GM23338 (cell line): Measurements from ENCODE around the gene FAM83F.

Source experiments
- EZH2 ChIP-seq: fragments of 200-600 bp; sonication (generic); IDR thresholded peaks from one replicate; pipeline ENCODE4 v1.8.0; 2017; ENCODE audit warnings: antibody characterized with exemption, mild to moderate bottlenecking, low read depth; ENCODE audit not compliant: unreplicated experiment
- EZH2phosphoT487 ChIP-seq: fragments of 200-600 bp; sonication (generic); IDR thresholded peaks from one replicate; pipeline ENCODE4 v1.8.1; 2018; ENCODE audit warnings: antibody characterized with exemption; ENCODE audit not compliant: unreplicated experiment
- JUNB ChIP-seq: IDR thresholded peaks from one replicate; pipeline ENCODE4 v1.6.1; 2016; ENCODE audit warnings: antibody characterized with exemption; ENCODE audit not compliant: unreplicated experiment
- POLR2AphosphoS5 ChIP-seq: IDR thresholded peaks from 2 replicates; pipeline ENCODE4 v1.6.1; 2016; ENCODE audit warnings: antibody characterized with exemption, low read depth
- TF ChIP-seq, protein P1 (sequence below), 2 experiments: fragments of 200-600 bp in 1 of 2; sonication (generic) in 1 of 2; conservative IDR thresholded peaks; 2 replicates each; pipeline versions ENCODE4 v1.5.1 to v1.6.1; 2016 to 2017; ENCODE audit warnings: antibody characterized with exemption in 2 of 2, low read depth in 2 of 2, mild to moderate bottlenecking in 2 of 2, moderate library complexity in 1 of 2
- TF ChIP-seq, protein P2 (sequence below): IDR thresholded peaks from 2 replicates; pipeline ENCODE4 v1.6.1; 2016; ENCODE audit warnings: antibody characterized with exemption
- TF ChIP-seq, protein P3 (sequence below): IDR thresholded peaks from one replicate; pipeline ENCODE4 v1.6.1; 2018; ENCODE audit warnings: antibody characterized with exemption; ENCODE audit not compliant: unreplicated experiment

GRCh38 chr22:40065981-40066380, 71.2 kb downstream of the FAM83F start:
- TF ChIP-seq, protein P1, sequence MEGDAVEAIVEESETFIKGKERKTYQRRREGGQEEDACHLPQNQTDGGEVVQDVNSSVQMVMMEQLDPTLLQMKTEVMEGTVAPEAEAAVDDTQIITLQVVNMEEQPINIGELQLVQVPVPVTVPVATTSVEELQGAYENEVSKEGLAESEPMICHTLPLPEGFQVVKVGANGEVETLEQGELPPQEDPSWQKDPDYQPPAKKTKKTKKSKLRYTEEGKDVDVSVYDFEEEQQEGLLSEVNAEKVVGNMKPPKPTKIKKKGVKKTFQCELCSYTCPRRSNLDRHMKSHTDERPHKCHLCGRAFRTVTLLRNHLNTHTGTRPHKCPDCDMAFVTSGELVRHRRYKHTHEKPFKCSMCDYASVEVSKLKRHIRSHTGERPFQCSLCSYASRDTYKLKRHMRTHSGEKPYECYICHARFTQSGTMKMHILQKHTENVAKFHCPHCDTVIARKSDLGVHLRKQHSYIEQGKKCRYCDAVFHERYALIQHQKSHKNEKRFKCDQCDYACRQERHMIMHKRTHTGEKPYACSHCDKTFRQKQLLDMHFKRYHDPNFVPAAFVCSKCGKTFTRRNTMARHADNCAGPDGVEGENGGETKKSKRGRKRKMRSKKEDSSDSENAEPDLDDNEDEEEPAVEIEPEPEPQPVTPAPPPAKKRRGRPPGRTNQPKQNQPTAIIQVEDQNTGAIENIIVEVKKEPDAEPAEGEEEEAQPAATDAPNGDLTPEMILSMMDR (conservative IDR thresholded peaks at IDR 0.05; ENCODE audit: low read depth in 2 of 2) = no peak
- TF ChIP-seq POLR2AphosphoS5 (no peak), EZH2 (no peak), EZH2phosphoT487 (no peak), JUNB (no peak)
- TF ChIP-seq, protein P2, sequence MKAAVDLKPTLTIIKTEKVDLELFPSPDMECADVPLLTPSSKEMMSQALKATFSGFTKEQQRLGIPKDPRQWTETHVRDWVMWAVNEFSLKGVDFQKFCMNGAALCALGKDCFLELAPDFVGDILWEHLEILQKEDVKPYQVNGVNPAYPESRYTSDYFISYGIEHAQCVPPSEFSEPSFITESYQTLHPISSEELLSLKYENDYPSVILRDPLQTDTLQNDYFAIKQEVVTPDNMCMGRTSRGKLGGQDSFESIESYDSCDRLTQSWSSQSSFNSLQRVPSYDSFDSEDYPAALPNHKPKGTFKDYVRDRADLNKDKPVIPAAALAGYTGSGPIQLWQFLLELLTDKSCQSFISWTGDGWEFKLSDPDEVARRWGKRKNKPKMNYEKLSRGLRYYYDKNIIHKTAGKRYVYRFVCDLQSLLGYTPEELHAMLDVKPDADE = no peak
- TF ChIP-seq, protein P3, sequence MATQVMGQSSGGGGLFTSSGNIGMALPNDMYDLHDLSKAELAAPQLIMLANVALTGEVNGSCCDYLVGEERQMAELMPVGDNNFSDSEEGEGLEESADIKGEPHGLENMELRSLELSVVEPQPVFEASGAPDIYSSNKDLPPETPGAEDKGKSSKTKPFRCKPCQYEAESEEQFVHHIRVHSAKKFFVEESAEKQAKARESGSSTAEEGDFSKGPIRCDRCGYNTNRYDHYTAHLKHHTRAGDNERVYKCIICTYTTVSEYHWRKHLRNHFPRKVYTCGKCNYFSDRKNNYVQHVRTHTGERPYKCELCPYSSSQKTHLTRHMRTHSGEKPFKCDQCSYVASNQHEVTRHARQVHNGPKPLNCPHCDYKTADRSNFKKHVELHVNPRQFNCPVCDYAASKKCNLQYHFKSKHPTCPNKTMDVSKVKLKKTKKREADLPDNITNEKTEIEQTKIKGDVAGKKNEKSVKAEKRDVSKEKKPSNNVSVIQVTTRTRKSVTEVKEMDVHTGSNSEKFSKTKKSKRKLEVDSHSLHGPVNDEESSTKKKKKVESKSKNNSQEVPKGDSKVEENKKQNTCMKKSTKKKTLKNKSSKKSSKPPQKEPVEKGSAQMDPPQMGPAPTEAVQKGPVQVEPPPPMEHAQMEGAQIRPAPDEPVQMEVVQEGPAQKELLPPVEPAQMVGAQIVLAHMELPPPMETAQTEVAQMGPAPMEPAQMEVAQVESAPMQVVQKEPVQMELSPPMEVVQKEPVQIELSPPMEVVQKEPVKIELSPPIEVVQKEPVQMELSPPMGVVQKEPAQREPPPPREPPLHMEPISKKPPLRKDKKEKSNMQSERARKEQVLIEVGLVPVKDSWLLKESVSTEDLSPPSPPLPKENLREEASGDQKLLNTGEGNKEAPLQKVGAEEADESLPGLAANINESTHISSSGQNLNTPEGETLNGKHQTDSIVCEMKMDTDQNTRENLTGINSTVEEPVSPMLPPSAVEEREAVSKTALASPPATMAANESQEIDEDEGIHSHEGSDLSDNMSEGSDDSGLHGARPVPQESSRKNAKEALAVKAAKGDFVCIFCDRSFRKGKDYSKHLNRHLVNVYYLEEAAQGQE = no peak
